Measurements from ENCODE around the gene SMYD3.

- TF ChIP-seq CTCF (IDR thresholded peaks at IDR 0.05) (peak; percentile 86 to 95 (median 92)), POLR2A (IDR thresholded peaks at IDR 0.05) (no peak)
These were observed 504.2 kb downstream of the SMYD3 start for GRCh38 chr1:246002725-246003441.

All from adrenal gland (tissue), 5 donors.